Stomach (tissue), 9 donors: ENCODE measurements around the gene ATP11A. TPM values are rescaled to one million over a fixed set of nuclear protein-coding genes. Genes with fewer than 3 reads are reported as not detected.
A peak's percentile ranks its signal among the peaks of the same experiment; 100 is the strongest.

Experiments used
- DNase-seq, 2 donors: peaks; one replicate each; pipeline versions ENCODE4 v3.0.0 to v3.0.0-alpha.2; 2013 to 2019
- H3K27ac ChIP-seq, 5 donors: fragments of 200-600 bp in 4 of 5; sonication (generic) in 4 of 5; one replicate each; pipeline ENCODE4 v1.5.1; 2013 to 2019; ENCODE audit warnings: mild to moderate bottlenecking in 1 of 5, moderate library complexity in 1 of 5
- H3K27me3 ChIP-seq, 3 donors: fragments of 200-600 bp; sonication (generic); one replicate each; pipeline ENCODE4 v1.5.1; 2017 to 2019; ENCODE audit warnings: mixed run types in 1 of 3
- H3K36me3 ChIP-seq, 4 donors: fragments of 200-600 bp; sonication (generic); 1 replicate in 3 of 4; 2 replicates in 1 of 4; pipeline ENCODE4 v1.5.1; 2016 to 2019
- H3K4me1 ChIP-seq, 4 donors: fragments of 200-600 bp; sonication (generic); one replicate each; pipeline ENCODE4 v1.5.1; 2016 to 2019
- H3K4me3 ChIP-seq, 4 donors: fragments of 200-600 bp; sonication (generic) in 3 of 4; one replicate each; pipeline ENCODE4 v1.5.1; 2016 to 2019; ENCODE audit warnings: mild to moderate bottlenecking in 1 of 4
- H3K9me3 ChIP-seq, 4 donors: fragments of 200-600 bp; sonication (generic); one replicate each; pipeline ENCODE4 v1.5.1; 2016 to 2019
- CTCF ChIP-seq, 7 experiments: fragments of 450-650 bp in 4 of 7; fragments of 200-600 bp in 3 of 7; sonication (generic) in 3 of 7; IDR thresholded peaks; one replicate each; pipeline ENCODE4 v1.5.1; 2016 to 2019; ENCODE audit warnings: antibody characterized with exemption in 7 of 7, control low read depth in 2 of 7, mild to moderate bottlenecking in 1 of 7
- EP300 ChIP-seq: sonication (generic); formaldehyde crosslinking; IDR thresholded peaks from one replicate; pipeline ENCODE4 v1.6.1; 2017; ENCODE audit warnings: antibody characterized with exemption
- POLR2A ChIP-seq, 4 donors: fragments of 450-650 bp; IDR thresholded peaks; one replicate each; pipeline ENCODE4 v1.6.1; 2016; ENCODE audit warnings: antibody characterized with exemption in 4 of 4, control low read depth in 2 of 4, mild to moderate bottlenecking in 1 of 4, moderate library complexity in 1 of 4
- POLR2AphosphoS5 ChIP-seq, 3 donors: sonication (generic); formaldehyde crosslinking; IDR thresholded peaks; one replicate each; pipeline ENCODE4 v1.6.1; 2016; ENCODE audit warnings: antibody characterized with exemption in 3 of 3
- WGBS, 5 donors: extraction: QIAGEN DNeasy Blood & Tissue Kit in 3 of 5; methylation state at CpG; one replicate each; pipeline versions ENCODE4 v1.1.5 to v1.1.7; 2013 to 2018; 5-methylcytosine and 5-hydroxymethylcytosine counted together
- intact Hi-C: fragments of 100-400 bp; cut with DNase I; formaldehyde crosslinking; loops from one replicate; pipeline ENCODE4 v1.15.1; 2023; ENCODE audit warnings: low total_unique reads
- polyA plus RNA-seq, 3 donors: library from polyadenylated mRNA; stranded (reverse); fragments of 200-250 nt; gene quantifications; one replicate each; pipeline ENCODE4 v1.2.3, GENCODE V29; 2013
- total RNA-seq, 5 donors: library from RNA; depleted of rRNA; stranded (reverse); fragments of >200 nt; gene quantifications; one replicate each; pipeline versions ENCODE4 v1.1.0 to v1.2.3, GENCODE V29; 2014 to 2016
- donor health status: healthy with polysubstance abuse.
- donor health status: Bipolar disorder and iron deficiency.
- donor health status: healthy.

The ATP11A gene
- total and polyA plus RNA-seq, 8 donors = 1.1 to 70.9 (median 12.3) TPM

GRCh38 chr13:112767506-112768471, 78.0 kb downstream of the ATP11A start:
- no peak for DNase-seq
- peak overlapping the region in 1 of 4 donors; percentile 3 for H3K4me3 ChIP-seq
- WGBS, 5 donors = 84 to 88% (median 88%) methylated on average over 34 of the region's 34 CpGs
- intact Hi-C loops = no loop called here
- peaks cover 4 to 39% (median 26%) of the 10 kb centered on the region in 4 donors for H3K4me1 ChIP-seq
- no peak for TF ChIP-seq POLR2AphosphoS5 (IDR thresholded peaks at IDR 0.05)
- no peak for TF ChIP-seq CTCF (IDR thresholded peaks at IDR 0.05)
- TF ChIP-seq POLR2A (IDR thresholded peaks at IDR 0.05) = no peak
- no peak for TF ChIP-seq EP300
- no peaks in the 10 kb centered on the region for H3K9me3 ChIP-seq
- no peaks in the 10 kb centered on the region for H3K36me3 ChIP-seq
- no peaks in the 10 kb centered on the region for H3K27me3 ChIP-seq
- no peak overlapping the region for H3K27ac ChIP-seq

- no peaks in the 10 kb centered on the region for H3K36me3 ChIP-seq
Observed at GRCh38 chr13:112768795-112769481, 79.1 kb downstream of the ATP11A start.

DNA sequence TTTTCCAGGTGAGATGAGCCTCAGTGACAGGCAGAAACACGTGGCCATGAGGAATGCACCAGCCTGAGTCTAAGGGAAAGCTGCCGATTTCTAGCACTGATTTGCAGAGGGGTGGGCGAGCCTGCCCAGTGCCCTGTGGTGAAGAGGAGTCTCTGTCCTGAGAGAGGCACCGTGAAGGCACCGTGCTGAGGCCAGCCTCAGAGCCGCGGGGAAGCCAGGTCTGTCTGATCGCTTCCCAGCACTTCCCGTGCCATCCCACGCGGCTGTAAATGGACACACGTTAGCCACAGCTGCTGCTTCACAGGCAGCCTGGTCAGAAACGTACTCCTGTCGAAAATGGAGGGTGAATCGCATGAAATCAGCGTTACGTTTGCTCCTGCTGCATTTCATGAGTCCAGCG, 79.8 kb downstream of the ATP11A start:
- H3K4me3 ChIP-seq = no peak overlapping the region
- no peak overlapping the region for H3K27ac ChIP-seq
- no peaks in the 10 kb centered on the region for H3K27me3 ChIP-seq
- 81 to 91% (median 88%) methylated on average over 17 to 18 of the region's 18 CpGs for WGBS, 5 donors
- no peaks in the 10 kb centered on the region for H3K36me3 ChIP-seq
- no peak for DNase-seq
- no peaks in the 10 kb centered on the region for H3K9me3 ChIP-seq
- TF ChIP-seq POLR2AphosphoS5 (IDR thresholded peaks at IDR 0.05) (no peak), CTCF (IDR thresholded peaks at IDR 0.05) (no peak)
- H3K4me1 ChIP-seq = peaks cover 4 to 49% (median 26%) of the 10 kb centered on the region in 4 donors
- intact Hi-C loops = no loop called here

More at GRCh38 chr13:112768795-112769481, 79.1 kb downstream of the ATP11A start:
- WGBS, 5 donors = 48 to 64% (median 58%) methylated on average over 25 of the region's 25 CpGs
- H3K9me3 ChIP-seq = no peaks in the 10 kb centered on the region
- intact Hi-C loops = no loop called here
- no peak overlapping the region for H3K4me3 ChIP-seq
- H3K27me3 ChIP-seq = no peaks in the 10 kb centered on the region
- H3K4me1 ChIP-seq = peaks cover 4 to 48% (median 26%) of the 10 kb centered on the region in 4 donors
- no peak for TF ChIP-seq CTCF (IDR thresholded peaks at IDR 0.05)
- TF ChIP-seq POLR2A (IDR thresholded peaks at IDR 0.05) = no peak
- TF ChIP-seq EP300 = no peak
- H3K27ac ChIP-seq = no peak overlapping the region
- peak in 1 of 2 donors; percentile 64 for DNase-seq

DNA sequence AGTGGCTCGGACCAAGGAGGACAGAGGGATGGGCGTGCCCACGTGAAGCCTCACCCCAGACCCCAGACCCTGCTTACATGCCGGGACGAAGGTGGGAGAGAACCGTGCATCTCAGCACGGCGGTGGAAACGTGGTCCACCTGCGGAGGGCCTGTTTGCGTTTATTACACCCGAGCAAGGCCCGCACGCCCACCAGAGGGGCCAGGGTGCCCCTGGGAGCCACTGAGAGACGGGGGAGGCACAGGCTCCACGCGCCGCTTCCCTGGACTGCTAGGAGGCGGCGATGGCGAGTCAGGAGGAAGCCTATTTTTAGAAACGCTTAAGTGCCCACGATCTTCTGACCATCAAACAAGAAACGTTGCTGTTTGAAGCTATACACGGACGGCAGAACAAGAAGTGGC, 80.7 kb downstream of the ATP11A start:
- 78 to 87% (median 82%) methylated on average over 23 to 26 of the region's 26 CpGs for WGBS, 5 donors
- DNase-seq = no peak
- H3K27ac ChIP-seq = no peak overlapping the region
- intact Hi-C loops = no loop called here
- no peak for TF ChIP-seq POLR2A (IDR thresholded peaks at IDR 0.05)
- no peak for TF ChIP-seq CTCF (IDR thresholded peaks at IDR 0.05)
- no peak for TF ChIP-seq POLR2AphosphoS5 (IDR thresholded peaks at IDR 0.05)
- TF ChIP-seq EP300 = no peak
- no peaks in the 10 kb centered on the region for H3K27me3 ChIP-seq
- no peak overlapping the region for H3K4me3 ChIP-seq
- H3K9me3 ChIP-seq = no peaks in the 10 kb centered on the region
- H3K36me3 ChIP-seq = no peaks in the 10 kb centered on the region
- H3K4me1 ChIP-seq = peaks cover 4 to 49% (median 26%) of the 10 kb centered on the region in 4 donors
